ENCODE results near the gene TNFRSF12A.

Gene TNFRSF12A

GRCh38 chr16:3012828-3013420 lies 7.2 kb upstream of the TNFRSF12A start, which contains the start of gene CLDN9:
CLDN9 (plus strand) TSS chr16:3012923; CDS start chr16:3013363, 440 bp downstream.
- no peak for DNase-seq

- no peak for DNase-seq
Observed at GRCh38 chr16:3013491-3013951, 6.6 kb upstream of the TNFRSF12A start.

- DNase-seq, result no peak
Observed at GRCh38 chr16:3013998-3014690, 6.0 kb upstream of the TNFRSF12A start.

- no peak for DNase-seq
Observed at GRCh38 chr16:3014971-3015370, 5.2 kb upstream of the TNFRSF12A start.

GRCh38 chr16:3015865-3016521 lies 4.2 kb upstream of the TNFRSF12A start:
- no peak for DNase-seq

GRCh38 chr16:3017344-3017743 lies 2.8 kb upstream of the TNFRSF12A start:
- DNase-seq, result no peak

GRCh38 chr16:3017794-3018506 lies 2.2 kb upstream of the TNFRSF12A start, which contains the start of gene CLDN6:
CLDN6 (minus strand) TSS chr16:3018183; CDS start chr16:3016021, 2,162 bp downstream.
- peak in 1 of 2 donors; percentile 13 for DNase-seq

- no peak for DNase-seq
Observed at GRCh38 chr16:3019594-3020246, 448 bp upstream of the TNFRSF12A start.

- peak in 1 of 2 donors; percentile 42 for DNase-seq
Observed at GRCh38 chr16:3020604-3021448, 658 bp downstream of the TNFRSF12A start.

- peak; percentile 71 to 87 for DNase-seq
Observed at GRCh38 chr16:3021449-3022207, 1.5 kb downstream of the TNFRSF12A start.

- DNase-seq, result peak; percentile 81 to 91
Observed at GRCh38 chr16:3022208-3022683, 2.1 kb downstream of the TNFRSF12A start.

GRCh38 chr16:3022684-3023414 lies 2.7 kb downstream of the TNFRSF12A start:
- peak; percentile 17 to 51 for DNase-seq

GRCh38 chr16:3023415-3023668 lies 3.2 kb downstream of the TNFRSF12A start:
- no peak for DNase-seq

- DNase-seq, result peak; percentile 97 to 99
Observed at GRCh38 chr16:3023669-3024478, 3.7 kb downstream of the TNFRSF12A start, which contains the start of the genes HCFC1R1 and THOC6. HCFC1R1 (minus strand) TSS chr16:3023942; CDS start chr16:3023941, 1 bp downstream. THOC6 (plus strand) TSS chr16:3024035; CDS start chr16:3024327, 292 bp downstream.

GRCh38 chr16:3025032-3026002 lies 5.1 kb downstream of the TNFRSF12A start:
- no peak for DNase-seq

GRCh38 chr16:3026003-3026378 lies 5.8 kb downstream of the TNFRSF12A start:
- DNase-seq, result no peak

Measured in inflammatory macrophage (primary cell).